ENCODE measurements around the gene FOXL2.

- TF ChIP-seq CTCF (IDR thresholded peaks at IDR 0.05; ENCODE audit: insufficient read depth, low read depth, low read length) = no peak
- TF ChIP-seq EZH2 (IDR thresholded peaks at IDR 0.05; ENCODE audit: insufficient read depth, low read length) = no peak
Measured at GRCh38 chr3:138948371-138949001, 1.5 kb upstream of the FOXL2 start.

Measured in astrocyte (in vitro differentiated cells and primary cell).